Measurements from ENCODE around the gene TRAPPC14.
A peak's percentile ranks its signal among the peaks of the same experiment; 100 is the strongest.
"Not testable (repeated sequence)": the region's sequence is repeated elsewhere in the genome, so short reads cannot be mapped to it uniquely, and the experiment has no call there.

TRAPPC14 gene

DNA sequence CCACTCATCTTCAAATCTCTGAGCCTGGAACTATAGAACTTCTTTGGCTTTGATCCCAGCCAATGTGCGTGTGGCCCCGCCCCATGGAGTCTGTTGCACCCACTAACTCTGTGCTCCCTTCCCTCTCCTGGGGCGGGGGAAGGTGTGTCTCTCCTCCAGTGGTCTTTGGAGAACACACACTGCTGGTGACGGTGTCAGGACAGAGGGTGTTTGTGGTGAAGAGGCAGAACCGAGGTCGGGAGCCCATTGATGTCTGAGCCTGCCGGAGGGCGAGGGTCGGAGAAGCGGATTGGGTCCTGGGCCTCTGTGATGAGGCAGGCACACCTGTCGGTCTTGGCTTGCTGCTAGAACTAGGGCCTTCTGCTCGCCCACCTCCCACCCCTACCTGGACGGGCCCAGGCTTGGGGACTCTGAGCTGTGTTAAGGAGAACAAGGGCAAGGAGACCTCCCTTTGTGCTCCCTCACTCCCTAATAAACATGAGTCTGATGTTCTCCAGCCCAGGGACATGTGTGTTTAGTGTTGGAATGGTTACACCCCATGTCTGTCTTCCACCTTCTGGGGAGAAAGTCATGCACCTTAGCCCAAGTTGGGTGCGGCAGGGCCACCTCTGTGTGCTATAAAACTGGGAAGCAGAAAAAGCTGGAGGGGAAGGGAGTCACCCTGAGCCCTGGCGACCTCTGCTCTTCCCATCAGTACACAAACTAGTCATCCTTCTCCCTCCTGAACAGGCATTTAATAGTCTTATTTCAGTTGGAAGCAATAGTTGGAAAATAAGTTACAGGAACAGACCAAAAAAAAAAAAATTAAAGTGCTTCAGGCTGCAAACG, 4.6 kb downstream of the TRAPPC14 start:
- DNase-seq = peak; percentile 52

DNA sequence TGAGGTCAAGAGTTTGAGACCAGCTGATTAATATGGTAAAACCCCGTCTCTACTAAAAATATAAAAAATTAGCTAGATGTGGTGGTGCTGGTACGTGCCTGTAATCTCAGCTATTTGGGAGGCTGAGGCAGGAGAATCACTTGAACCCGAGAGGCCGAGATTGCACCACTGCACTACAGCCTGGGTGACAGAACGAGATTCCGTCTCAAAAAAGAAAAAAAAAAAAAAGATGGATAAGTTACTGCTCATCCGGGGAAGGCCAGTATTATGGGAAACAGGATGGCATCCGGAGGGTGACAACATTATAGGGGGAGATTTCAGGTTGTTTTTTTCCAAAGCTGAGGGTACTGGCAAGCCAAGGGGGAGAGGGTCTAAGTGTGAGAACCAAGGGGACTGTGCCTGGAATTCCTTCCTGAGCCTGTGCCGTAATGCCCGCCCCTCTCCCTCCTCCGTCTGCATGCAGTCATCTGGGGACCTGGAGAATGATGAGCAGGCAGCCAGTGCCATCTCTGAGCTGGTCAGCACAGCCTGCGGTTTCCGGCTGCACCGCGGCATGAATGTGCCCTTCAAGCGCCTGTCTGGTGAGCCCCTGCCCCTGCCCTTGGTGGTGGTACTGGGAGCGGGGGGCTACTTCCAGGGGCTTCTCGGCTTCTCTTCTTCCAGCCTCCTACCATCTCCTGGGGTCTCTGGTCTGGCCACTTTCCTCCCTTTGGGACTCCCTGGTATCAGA, 5.4 kb downstream of the TRAPPC14 start:
- no peak for DNase-seq

DNA sequence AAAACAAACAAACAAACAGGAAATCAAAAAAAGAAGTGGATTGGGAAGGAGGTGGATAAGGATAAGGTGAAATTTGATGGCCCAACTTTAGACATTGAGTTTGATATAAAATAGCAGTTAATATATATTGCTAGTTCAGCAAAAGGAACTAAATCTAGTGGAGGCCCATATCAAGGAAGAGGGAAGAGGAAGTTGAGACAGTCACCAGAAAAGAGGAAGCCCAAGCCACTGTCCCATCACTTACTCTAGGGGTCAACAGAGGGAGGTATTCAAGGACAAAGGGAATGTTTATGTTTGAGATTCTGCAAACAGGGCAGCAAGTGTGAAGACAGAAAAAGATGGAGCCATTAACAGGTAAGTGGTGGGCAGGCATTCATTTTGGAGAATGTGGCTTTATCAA, 6.1 kb downstream of the TRAPPC14 start:
- DNase-seq = peak; percentile 77

DNA sequence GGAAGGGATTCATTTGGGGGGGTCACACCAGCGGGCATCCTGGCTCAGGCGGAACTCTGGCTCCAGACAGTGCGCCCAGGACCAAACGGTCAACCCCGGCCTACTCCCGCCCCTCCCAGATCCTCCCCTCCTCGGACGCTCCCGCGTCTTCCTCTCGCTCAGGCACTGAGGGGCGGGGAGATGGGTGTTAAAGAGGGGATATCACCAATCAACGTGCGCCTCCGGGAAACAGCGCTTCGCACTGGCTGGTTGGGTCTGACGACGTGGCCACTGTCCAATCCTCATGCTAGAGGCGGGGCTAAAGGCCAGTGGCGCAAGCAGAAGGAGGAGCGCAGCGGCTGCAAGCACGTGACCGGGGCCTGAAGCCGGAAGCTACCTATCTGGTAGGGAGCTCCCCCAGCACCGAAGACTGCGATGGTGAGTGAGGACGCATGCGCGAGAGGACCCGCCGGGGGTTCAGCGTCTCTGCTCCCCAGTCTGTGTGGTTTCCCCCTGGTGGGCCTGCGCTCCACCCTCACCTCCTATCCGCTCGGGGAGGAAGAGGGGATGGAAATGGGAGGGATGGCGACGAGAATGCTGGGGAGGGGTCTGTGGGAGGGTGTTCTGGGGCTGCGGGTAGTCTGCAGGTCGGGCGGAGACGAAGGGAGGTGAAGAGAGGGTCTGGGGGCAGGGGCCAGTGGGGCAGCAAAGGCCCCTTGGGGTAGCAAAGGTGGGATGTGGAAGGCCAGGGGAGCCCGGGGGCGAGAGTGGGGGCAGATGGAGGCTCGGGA, 9.8 kb downstream of the TRAPPC14 start, which contains the start of gene LAMTOR4:
TSS of gene LAMTOR4 (plus strand) at position 360 of the 770 bp plus-strand sequence. CDS start at position 415, 55 bp downstream.
- DNase-seq = peak; percentile 100

DNA sequence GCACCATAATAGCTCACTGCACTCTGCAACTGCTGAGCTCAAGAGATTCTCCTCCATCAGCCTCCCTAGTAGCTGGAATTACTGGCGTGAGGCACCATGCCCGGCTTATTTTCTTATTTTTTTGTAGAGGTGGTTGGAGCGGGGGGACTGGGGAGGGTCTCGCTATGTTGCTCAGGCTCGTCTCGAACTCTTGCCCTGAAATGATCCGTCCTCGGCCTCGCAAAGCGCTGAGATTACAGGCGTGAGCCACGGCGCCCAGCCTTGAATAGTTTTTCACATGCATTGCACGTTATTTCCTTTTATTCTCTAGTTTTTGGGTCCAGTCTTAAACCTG, 10.3 kb downstream of the TRAPPC14 start:
- no peak for DNase-seq

DNA sequence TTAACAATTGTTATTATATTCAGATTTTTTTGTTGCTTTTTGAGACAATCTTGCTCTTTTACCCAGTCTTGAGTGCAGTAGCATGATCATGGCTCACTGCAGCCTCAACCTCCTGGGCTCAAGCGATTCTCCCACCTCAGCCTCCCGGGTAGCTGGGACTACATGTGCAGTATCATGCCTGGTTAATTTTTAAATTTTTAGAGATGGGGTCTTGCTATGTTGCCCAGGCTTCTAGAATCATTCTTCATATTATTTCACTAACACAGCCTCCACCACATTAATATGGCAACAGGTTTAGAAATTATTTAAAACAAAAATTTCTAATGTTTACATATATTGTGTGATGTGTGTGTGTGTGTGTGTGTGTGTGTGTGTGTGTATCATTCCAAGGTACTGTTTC, 11.2 kb downstream of the TRAPPC14 start:
- no peak for DNase-seq

DNA sequence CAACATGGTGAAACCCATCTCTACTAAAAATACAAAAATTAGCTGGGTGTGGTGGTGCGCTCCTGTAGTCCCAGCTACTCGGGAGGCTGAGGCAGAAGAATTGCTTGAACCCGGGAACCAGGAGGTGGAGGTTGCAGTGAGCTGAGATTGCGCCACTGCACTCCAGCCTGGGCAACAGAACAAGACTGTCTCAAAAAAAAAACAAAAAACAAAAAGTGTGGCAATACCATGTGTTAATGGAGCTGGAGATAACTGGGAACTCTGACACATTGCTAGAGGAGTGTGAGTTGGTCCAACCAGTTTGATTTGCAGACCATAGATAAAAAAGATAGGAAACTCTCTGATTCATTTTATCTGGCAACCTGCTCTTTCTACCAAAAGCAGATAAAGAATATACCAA, 12.2 kb downstream of the TRAPPC14 start:
- DNase-seq = peak; percentile 68

DNA sequence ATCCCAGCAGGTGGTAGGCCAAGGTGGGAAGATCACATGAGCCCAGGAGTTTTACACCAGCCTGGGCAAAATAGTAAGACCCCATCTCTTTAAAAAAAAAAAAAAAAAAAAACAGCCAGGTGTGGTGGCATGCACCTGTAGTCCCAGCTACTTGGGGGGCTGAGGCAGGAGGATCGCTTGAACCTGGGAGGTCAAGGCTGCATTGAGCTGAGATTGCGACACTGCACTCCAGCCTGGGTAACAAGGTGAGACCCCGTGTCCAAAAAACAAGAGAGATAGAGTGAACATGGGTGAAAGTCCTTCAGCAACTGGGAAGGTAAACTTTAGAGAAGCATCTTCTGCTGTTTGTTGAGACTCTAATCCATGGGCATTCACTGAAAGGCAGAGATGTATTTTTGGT, 16.1 kb downstream of the TRAPPC14 start:
- no peak for DNase-seq

DNA sequence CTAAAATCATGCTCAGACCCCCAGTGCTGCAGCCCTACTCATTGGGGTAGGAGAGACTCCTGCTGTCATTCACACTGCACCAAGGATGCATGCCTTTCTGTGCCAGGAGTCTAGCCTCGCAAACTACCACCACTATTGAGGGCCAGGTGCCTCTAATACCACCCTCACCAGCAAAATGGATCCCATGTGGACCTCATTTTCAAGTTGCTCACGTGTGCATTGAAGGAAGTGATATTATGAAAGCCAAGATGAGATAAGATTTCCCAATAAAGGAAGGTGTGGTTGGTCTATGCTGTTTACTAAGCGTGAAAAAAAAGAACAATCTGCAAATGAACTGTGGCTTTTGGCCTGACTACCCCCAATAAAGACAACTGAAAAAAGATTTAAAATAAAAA, 17.0 kb downstream of the TRAPPC14 start:
- peak; percentile 60 for DNase-seq

DNA sequence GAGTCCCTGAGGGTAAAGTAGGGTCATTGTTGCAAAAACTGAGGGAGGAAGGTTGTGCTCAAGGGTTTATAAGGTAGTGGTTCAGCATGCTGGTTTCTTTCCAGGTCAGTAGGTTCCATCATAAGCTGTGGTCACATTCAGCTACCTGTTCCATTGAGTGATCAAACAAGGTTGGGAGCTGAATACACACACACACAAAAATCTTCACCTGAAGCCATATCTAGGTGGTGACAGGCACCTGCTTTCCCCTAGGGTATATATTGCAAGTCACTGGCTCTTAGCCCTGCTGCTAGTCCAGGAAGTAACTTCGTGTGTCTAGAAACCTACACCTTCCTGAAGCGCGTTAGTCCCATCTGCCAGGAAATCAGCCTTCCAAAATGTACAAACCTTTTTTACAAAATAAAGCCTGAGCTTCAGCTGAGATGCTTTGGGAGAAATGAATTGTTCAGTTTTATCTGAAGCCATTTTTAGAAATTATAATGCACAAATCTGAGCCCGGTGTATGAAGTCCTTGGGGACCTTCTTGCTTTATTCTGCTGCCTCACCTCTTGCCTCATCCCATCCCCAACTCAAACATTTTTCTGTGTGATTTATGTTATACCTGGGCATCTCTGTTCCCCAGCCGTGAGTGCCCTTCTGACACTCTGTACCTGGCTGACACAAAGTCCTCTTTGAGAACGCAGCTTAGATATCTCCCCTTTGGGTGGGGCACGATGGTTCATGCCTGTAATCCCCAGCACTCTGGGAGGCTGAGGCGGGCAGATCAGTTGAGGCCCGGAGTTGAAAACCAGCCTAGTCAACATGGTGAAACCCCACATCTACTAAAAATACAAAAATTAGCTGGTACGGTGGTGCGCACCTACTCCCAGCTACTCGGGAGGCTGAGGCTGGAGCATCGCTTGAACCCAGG, 20.4 kb downstream of the TRAPPC14 start:
- no peak for DNase-seq

DNA sequence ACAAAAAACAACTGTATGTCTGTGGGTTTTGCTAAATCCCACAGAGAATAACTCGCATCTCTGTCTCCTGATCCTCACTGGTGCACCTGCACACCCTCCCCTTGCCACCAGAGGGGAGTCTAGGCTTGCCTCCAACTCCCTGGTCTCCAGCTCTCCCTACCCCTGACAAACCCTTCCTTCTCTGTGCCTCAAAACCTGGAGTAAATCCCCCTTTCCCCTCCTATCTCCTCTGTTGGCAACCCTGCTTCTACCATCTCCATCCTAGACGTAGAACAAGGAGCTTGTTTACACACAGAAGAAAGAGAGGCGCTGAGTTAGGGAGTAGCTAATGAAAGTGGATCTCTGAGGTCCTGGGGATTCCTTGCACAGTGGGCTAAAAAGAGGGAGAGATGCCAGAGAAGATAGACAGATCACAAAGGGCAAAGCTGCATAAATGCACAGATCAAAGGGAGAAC, 25.8 kb downstream of the TRAPPC14 start:
- DNase-seq = peak; percentile 84

DNA sequence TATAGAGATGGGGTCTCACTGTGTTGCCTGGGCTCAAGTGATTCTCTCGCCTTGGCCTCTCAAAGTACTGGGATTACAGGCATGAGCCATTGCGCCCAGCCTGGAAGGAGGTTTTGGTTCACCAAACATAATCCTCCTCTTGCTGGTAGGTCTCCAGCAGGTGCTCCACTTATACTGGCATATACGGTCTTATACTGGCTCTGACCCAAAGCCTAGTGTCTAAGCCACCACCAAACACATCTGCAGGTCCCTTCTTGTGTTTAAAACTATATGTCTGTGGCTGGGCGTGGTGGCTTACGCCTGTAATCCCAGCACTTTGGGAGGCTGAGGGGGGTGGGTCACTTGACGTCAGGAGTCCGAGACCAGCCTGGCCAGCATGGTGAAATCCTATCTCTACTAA, 26.4 kb downstream of the TRAPPC14 start:
- no peak for DNase-seq

DNA sequence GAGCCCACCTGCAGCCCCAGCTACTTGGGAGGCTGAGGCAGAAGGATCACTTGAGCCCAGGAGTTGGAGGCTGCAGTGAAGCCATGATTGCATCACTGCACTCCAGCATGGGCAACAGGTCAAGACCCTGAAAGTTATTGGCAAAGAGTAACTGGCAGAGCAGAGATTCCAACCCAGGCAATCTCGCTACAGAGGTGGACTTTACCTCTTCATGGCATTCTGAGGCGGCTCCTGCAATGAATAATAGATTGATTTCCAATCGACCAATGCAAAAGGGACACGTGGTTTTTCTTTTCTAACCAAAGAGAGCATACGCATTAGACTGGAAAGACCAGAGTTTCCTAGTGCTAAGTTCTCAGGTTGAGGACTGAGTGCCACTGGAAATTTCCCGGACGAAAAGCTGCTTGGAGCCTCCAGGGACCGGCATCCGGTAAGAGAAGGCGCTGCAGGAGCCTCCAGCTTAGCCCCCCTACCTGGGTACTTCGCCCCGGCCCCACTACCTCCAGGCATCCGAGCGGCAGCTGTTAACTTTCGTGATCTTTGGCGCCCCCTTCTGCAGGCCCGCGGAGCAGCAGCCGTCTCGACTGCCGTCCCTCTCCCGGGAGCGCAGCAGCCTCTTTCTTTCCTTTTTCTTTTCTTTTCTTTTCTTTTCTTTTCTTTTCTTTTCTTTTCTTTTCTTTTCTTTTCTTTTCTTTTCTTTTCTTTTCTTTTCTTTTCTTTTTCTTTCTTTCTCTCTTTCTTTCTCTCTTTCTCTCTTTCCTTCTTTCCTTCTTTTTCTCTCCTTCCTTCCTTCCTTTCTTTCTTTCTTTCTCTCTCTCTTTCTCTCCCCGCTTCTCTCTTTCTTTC, 27.7 kb downstream of the TRAPPC14 start:
- DNase-seq = peak; percentile 85

DNA sequence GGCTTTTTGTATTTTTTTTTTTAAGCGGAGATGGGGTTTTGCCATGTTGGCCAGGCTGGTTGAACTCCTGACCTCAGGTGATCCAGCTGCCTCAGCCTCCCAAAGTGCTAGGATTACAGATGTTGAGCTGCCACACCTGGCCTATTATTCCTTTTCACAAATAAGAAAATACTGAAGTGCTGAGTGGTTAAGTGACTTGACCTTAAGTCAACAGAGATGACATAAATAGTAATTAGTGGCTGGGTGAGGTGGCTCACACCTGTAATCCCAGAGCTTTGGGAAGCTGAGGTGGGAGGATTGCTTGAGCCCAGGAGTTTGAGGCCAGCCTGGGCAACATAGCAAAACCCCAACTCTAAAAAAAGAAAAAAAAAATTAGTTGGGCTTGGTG, 28.3 kb downstream of the TRAPPC14 start:
- DNase-seq = not testable (repeated sequence)

DNA sequence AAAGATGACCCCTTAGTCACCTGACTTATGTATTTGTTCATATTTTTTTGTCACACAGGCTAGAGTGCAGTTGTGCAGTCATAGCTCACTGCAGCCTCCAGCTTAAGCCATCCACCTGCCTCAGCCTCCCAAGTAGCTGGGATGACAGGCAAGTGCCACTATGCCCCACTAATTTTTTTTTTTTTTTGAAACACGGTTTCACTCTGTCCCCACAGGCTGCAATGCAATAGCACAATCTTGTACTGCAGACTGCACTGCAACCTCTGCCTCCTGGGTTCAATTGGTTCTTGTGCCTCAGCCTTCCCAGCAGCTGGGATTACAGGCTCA, 29.9 kb downstream of the TRAPPC14 start:
- no peak for DNase-seq

DNA sequence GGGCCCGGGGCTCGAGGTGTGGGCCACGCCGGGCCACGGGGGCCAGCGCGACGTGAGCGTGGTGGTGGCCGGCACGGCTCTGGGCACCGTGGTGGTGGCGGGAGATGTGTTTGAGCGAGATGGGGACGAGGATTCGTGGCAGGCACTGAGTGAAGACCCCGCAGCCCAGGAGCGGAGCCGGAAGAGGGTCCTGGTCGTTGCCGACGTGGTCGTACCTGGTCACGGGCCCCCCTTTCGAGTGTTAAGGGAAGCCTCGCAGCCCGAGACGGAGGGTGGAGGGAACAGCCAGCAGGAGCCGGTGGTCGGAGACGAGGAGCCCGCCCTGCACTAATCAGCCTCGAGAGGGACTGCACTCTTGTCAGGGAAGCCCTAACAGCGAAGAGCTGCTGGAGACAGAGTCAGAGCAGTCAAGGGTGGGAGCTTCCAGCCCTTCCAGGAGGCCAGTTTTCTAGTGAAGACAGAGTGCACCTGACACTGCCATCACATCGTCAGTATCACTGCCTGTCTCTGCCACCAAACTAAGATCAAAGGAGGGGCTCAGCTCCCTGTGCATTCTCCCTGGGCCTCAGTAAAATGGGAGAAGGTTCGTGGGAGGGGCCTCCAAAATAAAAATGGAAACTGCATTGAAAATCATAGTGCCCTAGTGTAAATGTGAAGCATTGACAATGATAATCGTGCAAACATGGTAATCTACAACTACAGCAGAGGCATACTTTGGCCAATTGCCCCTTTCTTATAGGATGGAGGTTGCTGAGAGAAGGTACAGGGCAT, 30.5 kb downstream of the TRAPPC14 start:
- DNase-seq = peak; percentile 69

DNA sequence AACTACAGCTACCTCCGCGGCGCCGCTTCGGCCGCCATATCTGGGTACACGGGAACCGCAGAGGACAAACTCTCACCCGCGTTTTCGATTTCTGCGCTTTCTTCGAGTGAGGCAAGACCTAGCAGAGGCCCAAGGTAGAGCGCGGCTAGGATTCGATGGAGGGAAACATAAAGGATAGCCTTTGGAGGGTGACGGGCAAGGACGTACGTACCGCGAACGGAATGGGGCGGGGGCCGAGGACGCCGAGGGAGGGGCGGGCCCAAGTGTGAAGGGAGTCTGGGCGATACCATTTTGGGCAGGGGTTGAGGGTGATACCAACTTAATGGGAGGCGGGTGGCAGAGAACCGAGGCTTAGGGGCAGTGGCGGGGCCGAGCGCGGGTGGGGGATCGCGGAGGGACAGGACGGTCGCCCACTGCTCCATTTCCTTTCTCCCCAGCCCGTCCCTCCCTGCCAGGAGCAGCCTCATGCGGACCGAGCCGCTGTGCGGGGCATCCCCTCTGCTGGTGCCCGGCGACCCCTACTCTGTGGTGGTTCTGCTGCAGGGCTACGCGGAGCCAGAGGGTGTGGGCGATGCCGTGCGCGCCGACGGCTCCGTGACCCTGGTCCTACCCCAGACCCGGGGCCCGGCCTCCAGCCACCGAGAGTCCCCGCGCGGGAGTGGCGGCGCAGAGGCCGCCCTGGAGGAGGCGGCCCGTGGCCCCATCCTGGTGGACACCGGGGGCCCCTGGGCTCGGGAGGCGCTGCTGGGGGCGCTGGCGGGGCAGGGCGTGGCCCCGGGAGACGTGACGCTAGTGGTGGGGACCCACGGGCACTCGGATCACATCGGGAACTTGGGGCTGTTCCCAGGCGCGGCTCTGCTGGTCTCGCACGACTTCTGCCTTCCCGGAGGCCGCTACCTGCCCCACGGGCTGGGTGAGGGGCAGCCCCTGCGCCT, 31.3 kb downstream of the TRAPPC14 start, which contains the start of gene MBLAC1:
TSS of gene MBLAC1 (plus strand) at position 37 of the 935 bp plus-strand sequence. CDS start at position 466, 429 bp downstream.
- DNase-seq = peak; percentile 96

DNA sequence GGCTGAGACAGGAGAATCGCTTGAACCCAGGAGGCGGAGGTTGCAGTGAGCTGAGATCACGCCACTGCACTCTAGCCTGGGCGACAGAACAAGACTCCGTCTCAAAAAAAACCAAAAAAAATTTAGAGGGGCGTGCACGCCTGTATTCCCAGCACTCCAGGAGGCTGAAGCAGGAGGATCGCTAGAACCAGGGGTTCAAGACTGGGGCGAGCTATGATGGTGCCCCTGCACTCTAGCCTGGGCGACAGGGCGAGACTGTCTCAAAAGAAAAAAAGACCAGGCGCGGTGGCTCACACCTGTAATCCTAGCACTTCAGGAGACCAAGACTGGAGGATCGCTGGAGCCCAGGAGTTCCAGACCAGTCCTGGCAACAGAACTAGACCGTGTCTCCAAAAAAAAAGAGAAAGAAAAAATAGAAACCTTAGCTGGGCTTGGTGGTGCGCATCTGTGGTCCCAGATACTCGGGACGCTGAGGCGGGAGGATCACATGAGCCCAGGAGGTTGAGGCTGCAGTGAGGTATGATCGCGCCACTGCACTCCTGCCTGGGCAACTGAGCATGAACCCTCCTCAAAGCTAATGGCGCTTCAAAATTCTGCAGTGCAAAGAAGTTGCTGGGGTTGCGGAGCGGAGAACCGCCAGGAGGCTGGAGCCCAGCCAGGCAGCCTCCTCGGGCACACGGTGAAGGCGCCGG, 32.1 kb downstream of the TRAPPC14 start:
- no peak for DNase-seq

Measured in hematopoietic multipotent progenitor cell treated with erythropoietin and hydrocortisone succinate and interleukin-3 and kit ligand, for 4 days (in vitro differentiated cells).